ENCODE results near the gene RPL36AL.

The RPL36AL gene

DNA sequence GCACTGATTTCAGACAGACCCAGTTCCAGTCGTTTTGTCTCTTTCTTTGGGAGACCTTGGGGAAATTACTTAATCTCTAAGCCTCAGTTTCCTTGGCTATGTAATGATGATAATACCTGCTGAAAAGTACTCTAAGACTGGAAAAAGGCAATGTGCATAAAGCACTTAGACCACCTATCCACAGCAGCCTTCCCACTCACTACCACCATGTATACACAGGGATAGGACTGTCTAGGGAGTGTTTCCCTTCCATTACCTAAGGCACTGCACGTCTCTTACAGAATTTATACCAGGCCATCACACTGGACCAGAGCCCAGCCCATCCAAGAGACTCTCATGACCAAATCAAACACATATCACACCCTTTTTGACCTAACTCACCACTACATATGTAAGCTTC is 40.6 kb downstream of the RPL36AL start:
- FAIRE-seq: no peak

DNA sequence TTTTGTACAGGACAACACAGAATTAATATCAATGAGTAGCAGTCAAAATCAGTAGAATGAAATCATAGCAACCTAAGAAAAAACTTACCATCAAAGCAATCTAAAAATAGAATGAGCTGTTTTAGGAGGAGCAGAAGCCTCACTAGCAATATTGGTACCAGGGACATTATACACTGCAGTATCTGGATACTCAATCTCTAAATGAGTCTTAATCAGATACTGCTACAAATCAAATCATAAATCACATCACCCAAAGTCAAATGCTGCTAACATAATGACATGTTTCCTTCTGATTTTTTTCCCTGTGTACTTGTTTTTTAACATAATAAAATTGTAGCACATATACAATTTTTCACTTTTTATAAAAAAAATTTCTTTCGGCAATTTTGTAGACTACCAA is 42.3 kb downstream of the RPL36AL start:
- no peak for FAIRE-seq

DNA sequence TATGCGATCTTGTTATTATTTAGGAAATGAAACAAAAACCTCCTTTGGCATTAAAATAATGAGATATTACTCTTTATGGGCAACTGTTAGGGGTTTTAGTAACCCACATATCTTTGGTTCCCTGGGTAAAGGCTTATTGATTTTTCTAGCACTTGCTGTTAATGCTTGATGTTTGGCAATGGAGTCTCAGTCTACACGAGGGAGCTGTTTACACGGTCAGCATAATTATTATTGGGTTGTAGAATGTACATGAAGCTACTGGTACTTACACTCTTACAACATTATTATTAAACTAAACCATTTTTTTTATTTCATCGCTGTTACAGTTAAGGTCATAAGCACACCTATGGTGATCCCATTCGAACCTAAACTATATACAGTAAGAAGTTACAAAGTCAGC is 46.4 kb downstream of the RPL36AL start:
- FAIRE-seq: no peak

DNA sequence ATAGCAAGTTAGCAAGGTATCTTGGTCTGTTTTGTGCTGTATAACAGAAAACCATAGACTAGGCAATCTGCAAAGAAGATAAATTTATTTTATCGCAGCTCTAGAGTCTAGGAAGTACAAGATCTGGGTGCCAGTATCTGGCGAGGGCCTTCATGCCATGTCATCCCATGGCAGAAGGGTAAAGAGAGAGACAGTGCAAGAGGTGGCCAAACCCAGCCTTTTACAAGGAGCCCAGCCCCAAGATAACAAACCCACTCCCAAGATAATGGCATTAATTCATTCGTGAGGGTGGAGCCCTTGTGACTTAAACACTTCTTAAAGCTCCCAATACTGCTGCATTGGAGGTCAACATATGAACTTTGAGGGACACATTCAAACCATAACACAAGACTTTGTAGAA is 51.1 kb downstream of the RPL36AL start:
- FAIRE-seq: no peak

Measured in islet of Langerhans (tissue), 1 donor.